ENCODE results near the gene SLC13A1. TPM values are rescaled to one million over a fixed set of nuclear protein-coding genes. Genes with fewer than 3 reads are reported as not detected.

SLC13A1 gene
- not detected for total RNA-seq

GRCh38 chr7:123199883-123200282, at the start of gene SLC13A1:
Gene SLC13A1 (minus strand): TSS chr7:123199969. CDS start chr7:123199946, 23 bp downstream.
- no peak within 1 kb of the TSS for H3K27ac ChIP-seq
- no peaks in the 10 kb centered on the region for H3K4me1 ChIP-seq
- WGBS, 2 donors: 91 to 93% methylated on average over 4 of the region's 4 CpGs
- H3K27me3 ChIP-seq: no peaks in the 10 kb centered on the region
- no peak for DNase-seq
- intact Hi-C loops (cut with DNase I): no loop called here
- TF ChIP-seq CTCF (IDR thresholded peaks at IDR 0.05) (no peak), POLR2A (IDR thresholded peaks at IDR 0.05) (no peak)
- no peaks in the 10 kb centered on the region for H3K9me3 ChIP-seq
- H3K36me3 ChIP-seq: no peaks in the 10 kb centered on the region
- no peak within 1 kb of the TSS for H3K4me3 ChIP-seq (replicated peaks in 1 of 3)

GRCh38 chr7:123244768-123245167, 45.0 kb upstream of the SLC13A1 start:
- no peak for TF ChIP-seq CTCF (IDR thresholded peaks at IDR 0.05)
- no peak for TF ChIP-seq POLR2A (IDR thresholded peaks at IDR 0.05)
- WGBS, 2 donors: 87 to 90% methylated on average over 1 of the region's 1 CpG

GRCh38 chr7:123242467-123243092, 42.8 kb upstream of the SLC13A1 start:
- Histone ChIP-seq H3K36me3 (no peaks in the 10 kb centered on the region), H3K9me3 (no peaks in the 10 kb centered on the region), H3K27me3 (no peaks in the 10 kb centered on the region), H3K27ac (no peak overlapping the region), H3K4me1 (no peaks in the 10 kb centered on the region), H3K4me3 (replicated peaks in 1 of 3) (no peak overlapping the region)
- intact Hi-C loops (cut with DNase I): no loop called here
- TF ChIP-seq POLR2A (IDR thresholded peaks at IDR 0.05) (no peak), CTCF (IDR thresholded peaks at IDR 0.05) (no peak)
- 64 to 65% methylated on average over 5 of the region's 5 CpGs for WGBS, 2 donors
- no peak for DNase-seq

More at GRCh38 chr7:123244768-123245167, 45.0 kb upstream of the SLC13A1 start:
- intact Hi-C loops (cut with DNase I): no loop called here
- H3K36me3 ChIP-seq: no peaks in the 10 kb centered on the region
- no peaks in the 10 kb centered on the region for H3K9me3 ChIP-seq
- H3K4me3 ChIP-seq (replicated peaks in 1 of 3): no peak overlapping the region
- H3K27me3 ChIP-seq: no peaks in the 10 kb centered on the region
- no peaks in the 10 kb centered on the region for H3K4me1 ChIP-seq
- DNase-seq: no peak
- no peak overlapping the region for H3K27ac ChIP-seq

GRCh38 chr7:123241809-123242208, 42.0 kb upstream of the SLC13A1 start:
- Histone ChIP-seq H3K27me3 (no peaks in the 10 kb centered on the region), H3K27ac (no peak overlapping the region)
- 86 to 88% methylated on average over 3 of the region's 3 CpGs for WGBS, 2 donors

More at GRCh38 chr7:123241809-123242208, 42.0 kb upstream of the SLC13A1 start:
- no peak for DNase-seq
- Histone ChIP-seq H3K9me3 (no peaks in the 10 kb centered on the region), H3K36me3 (no peaks in the 10 kb centered on the region), H3K4me1 (no peaks in the 10 kb centered on the region), H3K4me3 (replicated peaks in 1 of 3) (no peak overlapping the region)
- intact Hi-C loops (cut with DNase I): no loop called here
- no peak for TF ChIP-seq CTCF (IDR thresholded peaks at IDR 0.05)
- no peak for TF ChIP-seq POLR2A (IDR thresholded peaks at IDR 0.05)

All from thyroid gland (tissue), 4 donors.